Body of pancreas (tissue), 4 donors: ENCODE measurements around the gene PIP5KL1.

Experiments used
- POLR2A ChIP-seq, 3 donors: fragments of 450-650 bp; IDR thresholded peaks; one replicate each; pipeline ENCODE4 v1.6.1; 2016; ENCODE audit warnings: antibody characterized with exemption in 3 of 3, mild to moderate bottlenecking in 2 of 3
- TF ChIP-seq, protein P1 (sequence below), 7 experiments: fragments of 450-650 bp in 4 of 7; fragments of 200-600 bp in 3 of 7; sonication (generic) in 3 of 7; IDR thresholded peaks; one replicate each; pipeline ENCODE4 v1.5.1; 2016 to 2019; ENCODE audit warnings: antibody characterized with exemption in 7 of 7

DNA sequence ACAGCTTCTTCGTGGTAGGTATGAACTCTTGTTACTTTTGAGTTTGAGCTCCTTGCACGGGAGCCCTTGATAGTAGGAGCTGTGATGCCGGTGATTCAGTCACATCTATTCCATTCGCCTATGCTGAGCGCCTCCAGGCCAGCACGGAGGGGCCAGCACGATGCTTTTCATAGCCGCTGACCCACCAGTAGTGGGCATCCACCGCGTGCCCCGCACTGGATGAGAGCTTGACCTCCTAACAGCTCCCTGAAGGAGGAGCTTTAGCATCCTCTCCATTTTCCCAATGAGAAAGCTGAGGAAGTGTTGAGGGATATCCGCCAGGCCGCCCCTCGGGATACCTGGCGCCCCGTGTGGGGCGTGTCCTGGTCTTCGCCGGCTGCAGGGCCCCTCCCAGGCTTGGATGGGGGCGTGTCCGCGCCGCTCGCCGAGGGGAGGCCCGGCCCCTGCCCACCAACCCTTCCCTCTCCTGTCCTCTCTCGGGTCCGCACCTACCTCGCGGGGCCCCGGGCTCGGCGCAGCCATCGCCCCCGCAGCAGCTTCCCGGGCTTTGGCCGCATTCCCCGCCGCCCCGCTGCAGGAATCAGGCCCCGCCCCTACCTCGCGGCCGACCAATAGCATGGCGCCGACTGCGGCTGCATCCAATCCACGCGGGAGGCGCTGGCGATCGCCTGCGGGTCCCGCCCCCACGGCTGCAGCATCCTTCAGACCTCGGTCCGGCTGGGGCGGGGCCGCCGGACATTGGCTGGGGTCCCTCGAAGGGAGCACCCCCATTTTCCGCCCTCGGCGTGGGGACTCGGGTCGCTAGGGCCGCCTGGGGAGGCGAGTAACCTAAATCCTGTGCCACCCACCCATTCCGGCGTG lies at the start of gene PIP5KL1:
- peak in 1 of 3 donors; percentile 19 for TF ChIP-seq POLR2A (IDR thresholded peaks at IDR 0.05)
- TF ChIP-seq, protein P1, sequence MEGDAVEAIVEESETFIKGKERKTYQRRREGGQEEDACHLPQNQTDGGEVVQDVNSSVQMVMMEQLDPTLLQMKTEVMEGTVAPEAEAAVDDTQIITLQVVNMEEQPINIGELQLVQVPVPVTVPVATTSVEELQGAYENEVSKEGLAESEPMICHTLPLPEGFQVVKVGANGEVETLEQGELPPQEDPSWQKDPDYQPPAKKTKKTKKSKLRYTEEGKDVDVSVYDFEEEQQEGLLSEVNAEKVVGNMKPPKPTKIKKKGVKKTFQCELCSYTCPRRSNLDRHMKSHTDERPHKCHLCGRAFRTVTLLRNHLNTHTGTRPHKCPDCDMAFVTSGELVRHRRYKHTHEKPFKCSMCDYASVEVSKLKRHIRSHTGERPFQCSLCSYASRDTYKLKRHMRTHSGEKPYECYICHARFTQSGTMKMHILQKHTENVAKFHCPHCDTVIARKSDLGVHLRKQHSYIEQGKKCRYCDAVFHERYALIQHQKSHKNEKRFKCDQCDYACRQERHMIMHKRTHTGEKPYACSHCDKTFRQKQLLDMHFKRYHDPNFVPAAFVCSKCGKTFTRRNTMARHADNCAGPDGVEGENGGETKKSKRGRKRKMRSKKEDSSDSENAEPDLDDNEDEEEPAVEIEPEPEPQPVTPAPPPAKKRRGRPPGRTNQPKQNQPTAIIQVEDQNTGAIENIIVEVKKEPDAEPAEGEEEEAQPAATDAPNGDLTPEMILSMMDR (IDR thresholded peaks at IDR 0.05): no peak
